Panc1 (cell line): Measurements from ENCODE around the gene RNF182.

Experiments
- POLR2AphosphoS5 ChIP-seq: IDR thresholded peaks from 2 replicates; pipeline ENCODE4 v1.6.1; 2012; ENCODE audit warnings: mild to moderate bottlenecking, low read depth, low read length, moderate library complexity
- SIN3A ChIP-seq: IDR thresholded peaks from 2 replicates; pipeline ENCODE4 v1.6.1; 2012; ENCODE audit warnings: low read depth, mild to moderate bottlenecking, low read length, moderate library complexity, borderline replicate concordance; ENCODE audit not compliant: insufficient read depth
- TF ChIP-seq, protein P1 (sequence below): fragments of 450-650 bp; IDR thresholded peaks from 2 replicates; pipeline ENCODE4 v1.5.1; 2017; ENCODE audit warnings: mild to moderate bottlenecking
- TF ChIP-seq, protein P2 (sequence below), 2 experiments: IDR thresholded peaks; 2 replicates each; pipeline ENCODE4 v1.6.1; 2011 to 2012; ENCODE audit warnings: low read depth in 2 of 2, control low read depth in 1 of 2, low read length in 1 of 2, mild to moderate bottlenecking in 1 of 2, moderate library complexity in 1 of 2; ENCODE audit not compliant: insufficient read depth in 1 of 2

DNA sequence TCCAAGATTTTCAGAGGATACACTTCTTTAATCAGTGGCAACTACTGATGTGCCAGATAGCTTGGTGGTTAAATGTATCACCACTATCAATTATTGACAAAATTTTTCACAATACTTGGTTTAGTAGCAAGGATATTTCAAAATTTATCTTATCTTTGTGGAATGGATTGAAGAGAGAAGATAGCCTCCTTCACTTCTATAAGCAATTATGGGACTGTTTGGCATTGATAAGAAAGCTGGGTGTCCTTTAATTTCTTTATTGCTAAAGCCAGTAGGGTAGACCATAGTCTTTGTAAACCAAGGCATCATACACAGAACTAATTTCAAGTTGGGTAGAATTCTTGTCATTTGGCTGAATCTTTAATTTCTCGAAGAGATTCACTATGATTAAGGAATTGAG is 4.9 kb upstream of the RNF182 start:
- TF ChIP-seq, protein P1, sequence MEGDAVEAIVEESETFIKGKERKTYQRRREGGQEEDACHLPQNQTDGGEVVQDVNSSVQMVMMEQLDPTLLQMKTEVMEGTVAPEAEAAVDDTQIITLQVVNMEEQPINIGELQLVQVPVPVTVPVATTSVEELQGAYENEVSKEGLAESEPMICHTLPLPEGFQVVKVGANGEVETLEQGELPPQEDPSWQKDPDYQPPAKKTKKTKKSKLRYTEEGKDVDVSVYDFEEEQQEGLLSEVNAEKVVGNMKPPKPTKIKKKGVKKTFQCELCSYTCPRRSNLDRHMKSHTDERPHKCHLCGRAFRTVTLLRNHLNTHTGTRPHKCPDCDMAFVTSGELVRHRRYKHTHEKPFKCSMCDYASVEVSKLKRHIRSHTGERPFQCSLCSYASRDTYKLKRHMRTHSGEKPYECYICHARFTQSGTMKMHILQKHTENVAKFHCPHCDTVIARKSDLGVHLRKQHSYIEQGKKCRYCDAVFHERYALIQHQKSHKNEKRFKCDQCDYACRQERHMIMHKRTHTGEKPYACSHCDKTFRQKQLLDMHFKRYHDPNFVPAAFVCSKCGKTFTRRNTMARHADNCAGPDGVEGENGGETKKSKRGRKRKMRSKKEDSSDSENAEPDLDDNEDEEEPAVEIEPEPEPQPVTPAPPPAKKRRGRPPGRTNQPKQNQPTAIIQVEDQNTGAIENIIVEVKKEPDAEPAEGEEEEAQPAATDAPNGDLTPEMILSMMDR = no peak
- TF ChIP-seq, protein P2, sequence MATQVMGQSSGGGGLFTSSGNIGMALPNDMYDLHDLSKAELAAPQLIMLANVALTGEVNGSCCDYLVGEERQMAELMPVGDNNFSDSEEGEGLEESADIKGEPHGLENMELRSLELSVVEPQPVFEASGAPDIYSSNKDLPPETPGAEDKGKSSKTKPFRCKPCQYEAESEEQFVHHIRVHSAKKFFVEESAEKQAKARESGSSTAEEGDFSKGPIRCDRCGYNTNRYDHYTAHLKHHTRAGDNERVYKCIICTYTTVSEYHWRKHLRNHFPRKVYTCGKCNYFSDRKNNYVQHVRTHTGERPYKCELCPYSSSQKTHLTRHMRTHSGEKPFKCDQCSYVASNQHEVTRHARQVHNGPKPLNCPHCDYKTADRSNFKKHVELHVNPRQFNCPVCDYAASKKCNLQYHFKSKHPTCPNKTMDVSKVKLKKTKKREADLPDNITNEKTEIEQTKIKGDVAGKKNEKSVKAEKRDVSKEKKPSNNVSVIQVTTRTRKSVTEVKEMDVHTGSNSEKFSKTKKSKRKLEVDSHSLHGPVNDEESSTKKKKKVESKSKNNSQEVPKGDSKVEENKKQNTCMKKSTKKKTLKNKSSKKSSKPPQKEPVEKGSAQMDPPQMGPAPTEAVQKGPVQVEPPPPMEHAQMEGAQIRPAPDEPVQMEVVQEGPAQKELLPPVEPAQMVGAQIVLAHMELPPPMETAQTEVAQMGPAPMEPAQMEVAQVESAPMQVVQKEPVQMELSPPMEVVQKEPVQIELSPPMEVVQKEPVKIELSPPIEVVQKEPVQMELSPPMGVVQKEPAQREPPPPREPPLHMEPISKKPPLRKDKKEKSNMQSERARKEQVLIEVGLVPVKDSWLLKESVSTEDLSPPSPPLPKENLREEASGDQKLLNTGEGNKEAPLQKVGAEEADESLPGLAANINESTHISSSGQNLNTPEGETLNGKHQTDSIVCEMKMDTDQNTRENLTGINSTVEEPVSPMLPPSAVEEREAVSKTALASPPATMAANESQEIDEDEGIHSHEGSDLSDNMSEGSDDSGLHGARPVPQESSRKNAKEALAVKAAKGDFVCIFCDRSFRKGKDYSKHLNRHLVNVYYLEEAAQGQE (IDR thresholded peaks at IDR 0.05; ENCODE audit: insufficient read depth in 1 of 2, low read depth in 2 of 2, low read length in 1 of 2) = no peak
- TF ChIP-seq POLR2AphosphoS5 (no peak), SIN3A (no peak)
